Midbrain (tissue), 1 donor: ENCODE measurements around the gene VAV3.
"Not testable (repeated sequence)": the region's sequence is repeated elsewhere in the genome, so short reads cannot be mapped to it uniquely, and the experiment has no call there.

Experiments used
- DNase-seq: peaks from one replicate; lab custom pipeline; 2025; lab: John Stamatoyannopoulos, UW

VAV3 gene

DNA sequence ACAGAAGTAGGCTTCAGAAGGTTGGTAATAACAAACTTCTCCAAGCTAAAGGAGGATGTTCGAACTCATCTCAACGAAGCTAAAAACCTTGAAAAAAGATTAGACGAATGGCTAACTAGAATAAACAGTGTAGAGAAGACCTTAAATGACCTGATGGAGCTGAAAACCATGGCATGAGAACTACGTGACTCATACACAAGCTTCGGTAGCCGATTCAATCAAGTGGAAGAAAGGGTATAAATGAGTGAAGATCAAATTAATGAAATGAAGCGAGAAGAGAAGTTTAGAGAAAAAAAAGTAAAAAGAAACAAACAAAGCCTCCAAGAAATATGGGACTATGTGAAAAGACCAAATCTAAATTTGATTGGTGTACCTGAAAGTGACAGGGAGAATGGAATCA, 231.6 kb downstream of the VAV3 start:
- DNase-seq: not testable (repeated sequence)

GRCh38 chr1:107727866-107728265, 237.1 kb downstream of the VAV3 start:
- DNase-seq: no peak

GRCh38 chr1:107726860-107727259, 238.1 kb downstream of the VAV3 start:
- no peak for DNase-seq

GRCh38 chr1:107724648-107725047, 240.3 kb downstream of the VAV3 start:
- DNase-seq: no peak

GRCh38 chr1:107720210-107720609, 244.8 kb downstream of the VAV3 start:
- not testable (repeated sequence) for DNase-seq

GRCh38 chr1:107710005-107710404, 255.0 kb downstream of the VAV3 start:
- DNase-seq: no peak

DNA sequence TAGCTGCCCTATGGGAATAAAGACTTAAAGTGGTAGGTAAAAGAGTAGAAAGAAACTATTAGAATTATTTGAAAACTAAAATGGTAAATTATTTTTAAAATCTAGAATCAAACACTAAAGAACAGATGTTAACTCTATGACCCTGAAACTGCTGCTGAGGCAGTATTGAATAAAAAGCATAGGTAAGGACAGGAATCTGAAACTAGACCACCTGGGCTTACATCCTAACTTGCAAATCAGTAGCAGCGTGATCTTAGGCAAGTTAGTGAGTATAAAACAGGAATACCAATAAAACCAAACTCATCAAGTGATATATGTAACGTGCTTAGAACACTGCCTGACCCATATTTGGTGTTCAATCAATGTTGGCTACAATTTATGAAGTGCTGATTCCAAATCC, 257.9 kb downstream of the VAV3 start:
- no peak for DNase-seq

GRCh38 chr1:107706182-107706581, 258.8 kb downstream of the VAV3 start:
- DNase-seq: no peak

DNA sequence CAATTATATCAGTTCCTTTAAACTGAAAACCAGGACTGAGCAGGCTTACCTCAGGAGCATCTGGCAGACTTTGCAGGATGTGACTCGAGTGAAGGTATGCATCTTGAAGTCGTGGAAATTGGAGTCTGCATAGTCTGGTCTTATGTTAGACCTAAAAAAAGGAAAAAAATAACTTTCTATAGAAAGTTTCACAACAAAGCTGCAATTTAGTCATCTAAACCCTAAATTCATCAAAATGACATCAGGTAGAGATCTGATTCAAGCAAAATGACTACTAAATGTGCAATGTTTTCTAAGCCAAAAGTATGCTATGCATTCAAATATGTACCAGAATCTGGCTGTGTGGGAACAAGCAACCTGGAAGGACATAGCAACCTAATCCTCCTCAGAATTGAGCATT, 260.1 kb downstream of the VAV3 start:
- no peak for DNase-seq

DNA sequence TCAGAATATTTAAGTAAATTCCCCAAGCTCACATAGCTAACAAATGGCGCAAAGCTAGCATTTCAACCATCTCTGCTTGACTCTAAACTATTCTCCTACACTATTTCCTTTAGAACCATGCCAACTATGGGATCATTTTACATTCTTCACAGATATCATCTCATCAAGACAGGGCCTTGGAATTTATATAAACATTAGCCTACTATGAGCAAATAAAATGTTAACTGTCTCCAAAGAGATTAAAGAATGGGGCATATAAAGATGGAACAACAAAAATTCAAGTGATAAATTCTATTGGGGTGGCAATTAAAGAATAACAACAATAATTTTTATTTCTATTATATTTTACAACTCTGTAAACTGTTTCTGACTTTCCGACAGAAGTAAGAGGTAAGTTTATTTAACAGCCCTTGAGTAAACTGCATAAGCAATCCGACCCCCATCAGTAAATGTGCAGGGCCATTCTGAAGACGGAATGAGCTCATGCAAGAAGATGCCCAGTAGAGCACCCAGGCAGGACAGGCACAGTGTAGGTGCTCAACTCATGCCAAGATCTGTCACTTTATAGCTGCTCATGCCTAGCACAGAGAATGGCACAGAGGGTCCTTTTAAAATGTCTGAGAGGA, 261.9 kb downstream of the VAV3 start:
- DNase-seq: no peak

- DNase-seq: not testable (repeated sequence)
These were observed 264.3 kb downstream of the VAV3 start for GRCh38 chr1:107700651-107701050.

- DNase-seq: no peak
These were observed 266.8 kb downstream of the VAV3 start for GRCh38 chr1:107698161-107698560.

DNA sequence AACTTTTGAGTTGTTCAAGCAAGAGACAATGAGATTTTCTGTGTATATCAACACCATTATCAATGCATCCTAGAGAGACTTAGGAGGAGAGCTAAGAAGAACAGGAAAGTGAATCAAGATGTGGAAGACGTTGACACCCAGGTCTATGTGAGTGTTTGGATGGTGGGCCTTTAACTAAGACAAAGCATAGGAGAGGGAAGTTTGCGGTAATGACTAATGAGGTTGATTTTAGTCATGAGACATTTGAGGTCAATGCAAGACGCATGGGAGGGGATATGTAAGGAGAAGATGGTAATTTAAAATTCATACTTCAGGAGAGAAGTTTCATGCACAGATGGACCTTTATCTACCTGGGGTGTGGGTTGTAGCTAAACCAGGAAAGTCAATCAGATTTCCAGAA, 269.6 kb downstream of the VAV3 start:
- DNase-seq: no peak

DNA sequence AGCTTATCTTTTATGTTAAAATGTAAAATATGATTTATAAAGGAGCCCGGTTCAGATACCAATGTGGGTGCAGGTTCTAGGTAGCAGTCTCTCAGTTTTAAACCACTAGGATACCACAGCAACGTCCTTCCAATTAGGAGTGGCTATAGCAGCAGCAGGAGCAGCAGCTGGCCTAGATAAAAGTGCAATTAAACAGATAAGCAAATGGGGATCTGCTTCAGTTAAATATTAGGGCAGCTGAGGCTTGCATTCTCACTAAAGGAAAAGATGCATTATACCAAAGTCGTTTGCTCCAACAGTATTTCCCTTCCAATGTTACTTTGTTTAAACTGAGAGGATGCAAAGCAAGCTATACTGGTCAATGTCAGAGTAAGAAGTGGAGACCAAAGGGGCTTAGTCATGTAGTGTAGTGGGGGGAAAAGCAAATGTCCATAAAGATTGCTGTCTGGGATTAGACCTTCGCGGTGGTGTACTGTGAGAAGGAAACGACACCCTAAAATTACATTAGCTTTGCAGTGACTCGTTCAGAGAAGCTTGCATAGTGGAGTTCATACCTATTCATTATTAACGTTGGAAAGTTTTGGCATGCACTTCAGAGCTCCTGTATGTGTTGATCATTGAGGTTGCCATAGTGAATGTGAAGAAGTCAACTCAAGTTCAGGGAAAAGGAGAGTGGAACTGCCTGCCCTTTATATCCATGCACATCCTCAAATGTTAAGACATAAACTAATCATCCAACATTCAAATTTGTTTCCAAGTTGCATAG, 272.2 kb downstream of the VAV3 start:
- DNase-seq: no peak

DNA sequence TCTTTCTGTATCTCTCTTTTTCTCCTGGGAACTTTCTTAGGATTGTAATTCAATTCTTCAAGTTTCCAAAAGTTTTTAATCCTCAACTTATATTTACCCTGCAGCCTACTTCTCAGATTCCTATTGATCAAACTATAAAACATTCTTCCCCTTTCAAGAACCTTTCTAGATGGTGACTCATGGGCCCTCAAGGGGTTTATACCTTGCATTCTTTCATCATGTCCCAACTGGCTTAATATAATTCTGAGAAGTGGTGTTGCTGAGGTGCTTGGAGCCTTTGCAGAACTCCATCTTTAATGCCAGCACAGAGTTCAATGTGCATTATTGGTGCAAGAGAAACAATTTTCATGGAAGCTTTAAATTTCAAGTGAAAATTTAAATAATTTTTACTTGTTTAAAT, 273.4 kb downstream of the VAV3 start:
- DNase-seq: no peak

- DNase-seq: no peak
These were observed 274.5 kb downstream of the VAV3 start for GRCh38 chr1:107690491-107690890.

GRCh38 chr1:107689733-107690132, 275.2 kb downstream of the VAV3 start:
- no peak for DNase-seq

- DNase-seq: no peak
These were observed 275.8 kb downstream of the VAV3 start for GRCh38 chr1:107689159-107689558.

- no peak for DNase-seq
These were observed 276.9 kb downstream of the VAV3 start for GRCh38 chr1:107687849-107688753.

DNA sequence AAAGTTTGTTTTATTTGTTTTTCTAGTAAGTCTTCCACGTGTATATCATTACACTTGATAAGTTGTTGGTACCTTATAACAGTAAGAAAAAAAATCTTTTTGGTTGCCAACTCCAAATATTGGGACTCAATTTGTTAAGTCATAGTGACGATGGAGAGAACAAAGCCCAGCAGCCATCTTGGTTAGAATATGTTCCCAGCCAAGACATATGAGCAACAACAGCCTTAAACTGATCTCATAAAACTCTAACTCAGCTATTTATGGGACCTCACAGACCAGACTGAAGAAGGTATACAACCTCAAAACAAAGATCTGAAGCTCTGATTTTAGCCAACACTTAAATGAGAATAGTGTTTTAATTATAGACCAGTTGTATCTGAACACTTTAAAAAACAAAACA, 281.3 kb downstream of the VAV3 start:
- no peak for DNase-seq

DNA sequence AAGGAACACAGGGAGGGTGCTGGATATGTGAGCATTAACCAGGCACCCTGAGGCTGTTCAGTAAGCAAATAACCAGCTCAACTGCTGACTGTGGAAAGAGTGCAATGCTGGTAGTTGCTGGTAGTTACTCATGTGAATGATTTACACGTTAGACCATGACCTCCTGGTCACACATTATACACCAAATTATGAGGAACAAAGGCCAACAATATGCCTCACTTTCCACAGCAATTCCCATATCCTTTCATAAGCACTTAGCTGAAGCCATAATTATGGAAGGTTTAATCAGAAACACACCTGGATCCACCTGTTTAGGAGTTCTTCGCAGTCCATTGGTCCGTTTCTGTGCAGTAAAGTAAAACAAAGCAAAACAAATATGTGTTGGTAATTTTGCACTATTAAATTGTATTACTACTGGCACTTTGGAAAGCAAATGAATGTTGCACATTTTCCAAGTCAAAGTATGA, 281.8 kb downstream of the VAV3 start:
- no peak for DNase-seq

GRCh38 chr1:107682467-107682866, 282.5 kb downstream of the VAV3 start:
- no peak for DNase-seq
